PC-9 (cell line): ENCODE data around the gene TSHZ3. TPM values are rescaled to one million over a fixed set of nuclear protein-coding genes. Genes with fewer than 3 reads are reported as not detected.

Experiments used
- BruUV-seq: library from RNA; stranded (reverse); fragments of 400-500 nt; replicated peaks from 2 replicates; lab custom pipeline; 2021; lab: Mats Ljungman, UMichigan
- CTCF ChIA-PET: fragments of 300-600 bp; sonication (Branson Sonifier 250); formaldehyde crosslinking; loops from one replicate; lab custom pipeline; 2022; ENCODE audit warnings: antibody characterized with exemption; lab: Charles Lee
- POLR2A ChIA-PET: fragments of 300-600 bp; sonication (Branson Sonifier 250); formaldehyde crosslinking; loops from one replicate; lab custom pipeline; 2022; ENCODE audit warnings: antibody characterized with exemption; ENCODE audit not compliant: unreplicated experiment; lab: Charles Lee
- DNase-seq, 2 experiments: peaks; one replicate each; pipeline versions ENCODE4 v3.0.0 to v3.0.0-alpha.2; 2015 to 2022; ENCODE audit warnings: mixed read lengths in 1 of 2
- H2AFZ ChIP-seq: fragments of 200-600 bp; sonication (generic); 2 replicates; pipeline ENCODE4 v1.8.1; 2017; ENCODE audit warnings: antibody characterized with exemption
- H3F3A ChIP-seq: fragments of 200-600 bp; sonication (generic); 2 replicates; pipeline ENCODE4 v1.8.1; 2017; ENCODE audit warnings: antibody characterized with exemption, mild to moderate bottlenecking, low read depth; ENCODE audit not compliant: insufficient read depth
- H3K27ac ChIP-seq: fragments of 200-600 bp; sonication (generic); 2 replicates; pipeline ENCODE4 v1.6.1; 2016; ENCODE audit warnings: mixed run types
- H3K27me3 ChIP-seq: fragments of 200-600 bp; sonication (generic); 2 replicates; pipeline ENCODE4 v1.6.1; 2016; ENCODE audit warnings: low read depth, mixed run types; ENCODE audit not compliant: insufficient read depth
- H3K36me3 ChIP-seq: fragments of 200-600 bp; sonication (generic); 2 replicates; pipeline ENCODE4 v1.6.1; 2016; ENCODE audit warnings: low read depth, mixed run types
- H3K4me1 ChIP-seq: fragments of 200-600 bp; sonication (generic); replicated peaks from 2 replicates; pipeline ENCODE4 v1.6.1; 2016; ENCODE audit warnings: mixed run types; ENCODE audit not compliant: insufficient read depth
- H3K4me2 ChIP-seq: fragments of 200-600 bp; sonication (generic); 2 replicates; pipeline ENCODE4 v1.6.1; 2017; ENCODE audit warnings: mixed run types
- H3K4me3 ChIP-seq: fragments of 200-600 bp; sonication (generic); 2 replicates; pipeline ENCODE4 v1.6.1; 2016; ENCODE audit warnings: mixed run types
- H3K79me2 ChIP-seq: fragments of 200-600 bp; sonication (generic); 2 replicates; pipeline ENCODE4 v1.6.1; 2017; ENCODE audit warnings: low read depth, mixed run types
- H3K9me2 ChIP-seq: fragments of 200-600 bp; sonication (generic); 2 replicates; pipeline ENCODE4 v1.8.1; 2017; ENCODE audit warnings: mild to moderate bottlenecking; ENCODE audit not compliant: insufficient read depth
- H3K9me3 ChIP-seq: fragments of 200-600 bp; sonication (generic); 2 replicates; pipeline ENCODE4 v1.8.1; 2016; ENCODE audit warnings: low read depth; ENCODE audit not compliant: insufficient read depth
- H4K20me1 ChIP-seq: fragments of 200-600 bp; sonication (generic); 2 replicates; pipeline ENCODE4 v1.8.1; 2017; ENCODE audit not compliant: insufficient read depth
- CTCF ChIP-seq: fragments of 200-600 bp; sonication (generic); conservative IDR thresholded peaks from 2 replicates; pipeline ENCODE4 v1.6.1; 2017; ENCODE audit warnings: mixed run types, antibody characterized with exemption, mild to moderate bottlenecking, moderate library complexity
- EZH2 ChIP-seq: fragments of 200-600 bp; sonication (generic); IDR thresholded peaks from 2 replicates; pipeline ENCODE4 v1.8.0; 2017; ENCODE audit warnings: antibody characterized with exemption, low read depth
- intact Hi-C: fragments of 100-400 bp; cut with micrococcal nuclease; formaldehyde crosslinking; loops from one replicate; pipeline ENCODE4 v1.10.0; 2022; ENCODE audit not compliant: unreplicated experiment
- total RNA-seq: library from RNA; stranded (reverse); gene quantifications from 2 replicates; pipeline ENCODE4 v1.2.3, GENCODE V29; 2021

The TSHZ3 gene
- total RNA-seq, 1 experiment from 2014 or later, result not detected

DNA sequence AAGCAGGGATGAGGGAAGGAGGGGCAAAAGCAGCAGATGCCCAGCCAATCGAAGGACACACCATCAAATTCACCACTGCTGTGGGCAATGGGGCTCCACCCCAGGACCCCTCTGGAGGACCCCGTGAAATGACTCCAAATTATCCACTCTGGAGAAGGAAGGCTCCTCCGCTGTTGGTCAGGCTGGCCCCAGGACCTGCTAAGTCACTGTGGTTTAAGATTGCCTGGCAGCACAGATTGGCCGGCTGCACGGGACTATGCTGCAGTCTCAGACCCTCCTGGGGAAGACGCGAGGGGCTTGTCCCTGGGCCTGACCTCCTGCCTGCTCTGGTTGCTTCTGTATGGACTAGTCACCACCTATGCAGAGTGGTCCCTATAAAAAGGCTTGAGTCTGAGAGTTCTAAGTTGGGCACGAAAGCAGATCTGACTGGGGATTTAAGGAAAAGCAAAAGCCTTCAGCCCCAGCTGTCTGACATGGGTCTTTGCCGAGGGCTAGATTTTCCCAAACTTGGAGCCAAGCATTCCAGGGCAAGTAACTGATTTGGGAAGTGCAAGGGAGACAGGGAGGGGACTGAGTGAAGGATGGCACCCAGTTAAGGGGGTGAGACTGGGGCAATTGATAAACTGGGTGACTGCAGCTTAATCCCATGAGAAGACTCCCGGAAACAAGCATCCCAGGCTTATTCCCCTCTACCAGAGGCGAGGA, 91.7 kb downstream of the TSHZ3 start:
- Histone ChIP-seq H3K27me3 (peaks cover 51% of the 10 kb centered on the region), H3F3A (no peaks in the 10 kb centered on the region), H3K27ac (no peak overlapping the region), H4K20me1 (no peaks in the 10 kb centered on the region), H3K36me3 (no peaks in the 10 kb centered on the region), H3K9me2 (no peaks in the 10 kb centered on the region), H3K4me3 (no peak overlapping the region), H3K79me2 (no peaks in the 10 kb centered on the region), H2AFZ (no peak overlapping the region), H3K9me3 (no peaks in the 10 kb centered on the region), H3K4me2 (no peak overlapping the region), H3K4me1 (no peaks in the 10 kb centered on the region)
- no TSS peak for BruUV-seq
- TF ChIP-seq CTCF (no peak), EZH2 (no peak)
- intact Hi-C loops, result no loop called here
- DNase-seq, result no peak
- ChIA-PET POLR2A (no interaction called here), CTCF (no interaction called here)

GRCh38 chr19:31257025-31257424, 92.2 kb downstream of the TSHZ3 start:
- Histone ChIP-seq H3K36me3 (no peaks in the 10 kb centered on the region), H3K4me2 (no peak overlapping the region), H3F3A (no peaks in the 10 kb centered on the region), H3K9me3 (no peaks in the 10 kb centered on the region), H3K4me1 (no peaks in the 10 kb centered on the region), H3K27me3 (peaks cover 47% of the 10 kb centered on the region), H3K27ac (no peak overlapping the region), H3K9me2 (no peaks in the 10 kb centered on the region), H3K4me3 (no peak overlapping the region), H2AFZ (no peak overlapping the region), H3K79me2 (no peaks in the 10 kb centered on the region), H4K20me1 (no peaks in the 10 kb centered on the region)
- CTCF ChIA-PET, result no interaction called here
- no peak for DNase-seq
- intact Hi-C loops, result no loop called here
- TF ChIP-seq CTCF (no peak), EZH2 (no peak)
- POLR2A ChIA-PET, result no interaction called here
- BruUV-seq, result no TSS peak

DNA sequence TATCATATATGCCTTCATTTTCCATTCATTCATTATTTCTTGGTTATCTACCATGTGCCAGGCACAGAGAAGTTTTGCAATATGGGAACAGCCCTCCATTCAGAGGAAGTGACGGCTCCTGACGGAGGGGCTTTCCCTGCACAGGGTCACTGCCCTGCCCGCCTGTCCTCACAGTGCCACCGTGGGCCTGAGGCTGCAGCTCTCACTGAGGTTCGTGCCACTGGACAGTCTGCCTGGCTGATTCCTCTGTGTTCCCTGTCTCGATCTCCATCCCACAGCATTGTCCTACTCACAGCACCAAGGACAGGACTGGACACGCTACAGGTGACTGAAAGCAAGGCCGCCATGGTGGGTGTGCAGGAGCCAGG, 92.7 kb downstream of the TSHZ3 start:
- Histone ChIP-seq H3K4me3 (no peak overlapping the region), H3K4me1 (no peaks in the 10 kb centered on the region), H4K20me1 (no peaks in the 10 kb centered on the region), H3K79me2 (no peaks in the 10 kb centered on the region), H3K27ac (no peak overlapping the region), H3K9me3 (no peaks in the 10 kb centered on the region), H3K4me2 (no peak overlapping the region), H3K36me3 (no peaks in the 10 kb centered on the region), H3K27me3 (peaks cover 46% of the 10 kb centered on the region), H2AFZ (no peak overlapping the region), H3K9me2 (no peaks in the 10 kb centered on the region), H3F3A (no peaks in the 10 kb centered on the region)
- ChIA-PET POLR2A (no interaction called here), CTCF (no interaction called here)
- TF ChIP-seq CTCF, result no peak
- no peak for TF ChIP-seq EZH2
- no TSS peak for BruUV-seq
- intact Hi-C loops, result no loop called here
- no peak for DNase-seq
